NK-92 (cell line): ENCODE results near the gene CCDC83.
"Not testable (repeated sequence)": the region's sequence is repeated elsewhere in the genome, so short reads cannot be mapped to it uniquely, and the experiment has no call there.

Source experiments
- DNase-seq: peaks from one replicate; lab custom pipeline; 2025; ENCODE audit not compliant: unreplicated experiment; lab: John Stamatoyannopoulos, UW

The CCDC83 gene

DNA sequence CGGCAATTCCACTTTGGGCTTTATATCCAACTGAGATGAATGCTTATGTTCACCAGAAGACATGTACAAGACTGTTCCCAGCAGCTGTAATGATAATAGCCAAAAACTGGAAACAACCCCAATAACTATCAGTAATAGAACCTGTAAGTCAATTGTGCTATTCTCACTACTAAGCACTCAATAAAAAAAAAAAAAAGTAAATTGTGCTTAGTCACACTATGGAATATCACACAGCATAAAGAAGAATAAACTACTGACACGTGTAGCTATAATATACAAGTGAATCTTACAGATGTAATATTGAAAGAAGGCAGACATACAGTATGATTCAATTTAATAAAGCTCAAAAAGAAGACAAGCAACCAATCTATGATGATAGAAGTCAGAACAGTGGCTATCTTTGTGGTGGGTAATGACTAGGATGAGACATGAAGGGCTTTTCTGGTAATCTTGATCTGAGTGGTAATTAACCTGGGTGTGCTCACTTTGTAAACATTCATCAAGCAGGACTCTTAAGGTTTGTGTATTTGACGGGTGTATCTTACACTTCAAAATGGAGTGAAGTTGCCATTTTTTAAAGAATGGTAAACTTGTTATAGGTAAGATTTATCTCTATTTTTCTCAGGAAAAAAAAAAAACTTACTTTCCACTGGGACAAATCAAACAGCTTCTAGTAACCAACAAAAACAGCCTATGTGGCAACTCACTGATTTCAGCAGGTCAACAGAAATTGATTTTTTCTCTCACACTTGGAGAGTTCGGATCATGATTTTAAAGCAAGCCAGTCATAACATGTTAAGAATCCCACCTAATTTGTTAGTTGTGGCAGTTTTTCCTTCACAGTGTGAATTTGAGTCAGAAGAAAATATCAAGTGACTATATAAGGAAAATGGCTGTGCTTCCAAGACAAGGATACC, 84.2 kb downstream of the CCDC83 start:
- DNase-seq: no peak

DNA sequence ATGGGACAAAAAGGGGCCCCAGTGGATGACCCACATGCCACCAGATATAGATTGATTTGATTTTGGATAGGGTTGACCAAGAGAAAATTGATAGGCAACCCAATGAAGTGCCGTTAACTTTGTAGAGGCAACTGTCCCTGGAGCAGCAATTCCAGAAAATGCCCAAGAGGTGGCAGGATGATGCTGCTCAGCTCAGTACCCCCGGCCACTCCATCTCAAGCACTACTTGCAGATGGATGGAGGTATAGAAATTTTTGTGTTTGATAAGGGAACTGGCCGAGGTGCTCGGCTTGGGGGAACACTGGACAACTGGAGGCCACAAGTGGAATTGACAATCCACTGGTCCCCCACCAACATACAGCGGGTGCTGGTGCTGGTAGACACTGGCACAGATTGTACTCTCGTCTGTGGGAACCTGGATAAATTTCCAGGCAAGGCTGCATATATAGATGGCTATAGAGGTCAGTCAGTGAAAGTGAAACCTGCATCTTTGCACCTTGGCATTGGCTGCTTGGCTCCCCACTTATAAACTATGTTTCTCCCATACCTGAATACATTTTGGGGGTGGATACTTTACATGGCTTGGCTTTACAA, 86.3 kb downstream of the CCDC83 start:
- no peak for DNase-seq

DNA sequence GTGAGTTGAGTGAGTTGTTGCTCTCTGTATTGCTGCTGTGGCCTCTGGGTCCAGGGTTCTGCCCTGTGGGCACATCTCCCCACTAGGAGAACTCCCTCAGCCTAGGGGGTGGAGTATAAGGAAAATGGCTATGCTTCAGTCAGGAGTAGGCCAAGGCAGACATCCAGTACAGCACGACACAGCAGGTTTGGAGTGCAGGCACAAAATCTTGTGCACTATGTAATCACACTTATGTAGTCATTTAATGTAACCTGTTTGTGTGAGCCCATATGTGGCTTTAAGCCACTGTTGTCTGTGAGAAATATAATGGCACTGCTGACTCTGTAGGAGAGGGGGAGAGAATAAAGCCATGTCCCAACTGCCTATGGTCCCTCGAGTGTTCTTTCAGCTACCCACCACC, 90.1 kb downstream of the CCDC83 start:
- DNase-seq: no peak

DNA sequence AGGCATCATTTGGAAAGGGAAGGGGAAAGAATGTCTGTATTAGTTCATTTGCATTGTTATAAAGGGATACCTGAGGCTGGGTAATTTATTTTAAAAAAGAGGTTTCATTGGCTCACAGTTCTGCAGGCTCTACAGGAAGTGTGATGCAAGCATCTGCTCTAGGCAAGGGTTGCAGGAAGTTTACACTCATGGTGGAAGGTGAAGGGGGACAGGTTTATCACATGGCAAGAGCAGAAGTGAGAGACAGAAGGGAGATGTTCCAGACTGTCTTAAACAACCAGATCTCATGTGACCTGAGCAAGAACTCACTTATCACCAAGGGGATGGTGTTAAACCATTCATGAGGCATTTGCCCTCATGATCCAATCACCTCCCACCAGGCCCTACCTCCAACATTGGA, 90.6 kb downstream of the CCDC83 start:
- DNase-seq: no peak

DNA sequence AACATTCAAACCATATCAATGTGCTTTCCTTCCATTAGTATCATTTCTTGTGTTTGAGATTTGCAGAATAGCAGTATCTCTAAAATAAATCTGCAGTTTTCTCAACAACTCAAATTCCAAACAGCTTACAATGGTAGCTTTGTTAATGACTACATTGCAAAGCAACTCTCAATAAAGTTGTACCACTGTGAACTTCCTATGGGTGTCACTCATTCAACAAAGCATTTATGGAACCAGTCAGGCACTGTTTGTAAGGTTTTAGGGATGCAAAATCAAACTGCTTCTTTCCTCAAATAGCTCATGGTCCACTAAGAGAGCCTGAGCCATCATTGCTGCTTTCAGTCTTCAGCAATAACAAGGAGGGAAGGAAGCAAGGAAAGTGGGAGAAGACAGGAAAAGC, 91.0 kb downstream of the CCDC83 start:
- no peak for DNase-seq

DNA sequence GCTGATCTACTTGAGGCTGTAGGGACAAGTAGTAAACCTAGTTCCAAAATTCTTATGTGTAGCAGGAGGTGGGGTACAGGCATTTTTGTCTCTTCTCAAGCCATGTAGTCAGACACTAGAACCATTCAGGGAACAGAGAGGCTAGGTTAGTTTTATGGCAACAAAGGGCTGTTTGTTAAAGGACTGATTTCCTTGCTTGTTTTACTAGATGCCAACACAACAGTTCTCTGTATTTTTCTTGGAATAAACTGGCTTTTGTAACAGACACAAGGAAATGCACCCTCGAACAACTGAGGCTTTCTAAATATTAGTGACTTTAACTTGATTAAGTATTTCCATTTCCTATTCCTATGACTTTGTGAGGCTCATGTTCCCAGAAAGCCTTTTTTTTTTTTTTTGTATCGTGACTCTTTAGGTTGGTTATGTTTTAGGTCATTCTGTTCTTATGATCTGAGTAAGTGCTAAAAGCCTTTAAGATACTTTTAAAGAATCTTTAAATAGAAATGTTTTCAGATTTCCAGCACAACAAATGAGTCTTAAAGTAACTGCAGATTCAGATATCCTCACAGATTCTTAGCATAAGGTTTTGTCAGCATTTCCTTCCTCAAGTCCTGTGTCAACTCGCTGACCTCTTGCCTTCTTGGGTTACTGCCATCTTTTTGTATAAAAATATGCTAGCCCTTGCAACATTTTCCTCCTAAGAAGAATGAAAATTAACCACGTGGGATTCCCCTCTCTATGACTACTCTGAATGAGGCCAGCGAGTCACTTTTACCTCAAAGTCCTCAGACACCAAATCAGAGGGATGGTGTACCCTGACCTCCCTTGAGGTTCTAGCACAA, 92.5 kb downstream of the CCDC83 start:
- no peak for DNase-seq

DNA sequence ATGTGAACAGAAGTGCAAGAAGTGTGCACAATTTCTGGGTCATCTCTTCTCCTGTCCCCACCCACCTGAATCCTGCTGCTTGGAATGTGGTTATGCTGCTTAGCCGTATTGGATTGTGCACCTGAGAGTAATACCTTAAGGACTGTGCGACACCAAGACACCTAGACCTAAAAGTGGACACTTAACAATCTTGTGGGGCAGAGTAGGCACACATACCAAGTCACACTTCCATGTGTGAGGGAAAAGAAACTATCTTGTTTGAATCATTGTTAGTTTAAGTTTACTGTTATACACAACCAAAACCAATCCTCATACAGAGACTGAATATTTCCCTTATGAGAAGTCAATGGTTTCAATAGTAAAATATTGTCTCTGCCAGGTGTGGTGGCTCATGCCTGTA, 93.7 kb downstream of the CCDC83 start:
- DNase-seq: no peak

DNA sequence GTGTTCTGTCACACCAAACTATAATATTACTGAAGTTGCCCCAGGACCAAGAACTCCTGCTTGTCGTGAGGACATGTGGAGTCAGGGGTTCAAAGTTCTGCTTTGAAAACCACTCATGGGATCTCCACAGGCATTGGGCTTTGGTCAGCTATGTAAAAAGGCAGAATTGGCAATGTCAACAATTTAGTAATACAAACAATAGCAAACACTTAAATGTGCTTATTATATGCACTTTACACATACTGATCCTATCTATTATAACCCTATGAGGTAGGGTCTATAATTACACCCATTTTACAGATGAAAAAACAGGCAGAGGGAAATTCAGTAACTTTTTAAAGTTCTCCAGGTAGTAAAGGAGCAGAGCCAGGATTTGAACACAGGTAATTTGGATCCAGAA, 94.6 kb downstream of the CCDC83 start:
- no peak for DNase-seq

DNA sequence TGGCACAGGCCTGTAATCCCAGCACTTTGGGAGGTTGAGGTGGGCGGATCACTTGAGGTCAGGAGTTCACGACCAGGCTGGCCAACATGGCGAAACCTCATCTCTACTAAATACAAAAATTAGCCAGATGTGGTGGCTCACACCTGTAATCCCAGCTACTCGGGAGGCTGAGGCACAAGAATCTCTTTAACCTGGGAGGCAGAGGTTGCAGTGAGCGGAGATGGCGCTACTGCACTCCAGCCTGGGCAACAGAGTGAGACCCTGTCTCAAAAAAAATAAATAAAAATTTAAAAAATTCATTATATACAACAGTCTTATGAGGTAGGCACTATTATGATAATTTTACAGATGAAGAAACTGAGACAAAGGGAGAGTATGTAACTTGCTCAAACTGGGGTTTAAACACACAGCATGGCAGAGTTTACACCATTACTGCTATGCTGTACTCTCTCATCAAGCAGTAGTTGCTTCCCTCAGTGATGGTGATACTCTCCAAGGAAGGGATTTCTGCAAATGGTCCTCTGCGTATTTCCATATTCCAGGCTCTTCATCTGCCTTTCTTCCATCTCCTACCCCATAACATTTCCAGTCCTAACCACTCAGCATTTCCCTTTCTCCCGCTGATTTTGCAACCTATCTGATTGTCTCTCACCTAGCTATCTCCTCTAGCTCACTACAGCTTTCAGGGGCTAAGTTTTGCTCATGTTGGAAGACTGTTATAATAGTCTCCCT, 95.3 kb downstream of the CCDC83 start:
- no peak for DNase-seq

DNA sequence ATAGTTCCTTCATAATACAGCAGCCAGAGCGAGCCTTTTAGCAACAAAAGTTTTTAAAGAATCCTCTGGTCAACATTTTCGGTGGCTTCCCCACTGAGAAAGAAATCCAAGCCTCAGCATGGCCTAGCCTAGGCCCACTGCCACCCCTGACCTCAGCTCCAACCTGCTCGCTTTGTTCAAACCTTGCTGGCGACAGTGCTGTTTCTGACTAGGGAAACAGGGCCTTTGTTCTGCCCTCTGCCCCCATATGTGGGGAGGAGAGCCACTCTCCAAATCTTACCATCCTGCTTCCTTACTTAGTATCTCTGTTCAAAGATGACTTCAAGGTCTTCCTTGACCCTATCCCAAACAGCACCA, 95.8 kb downstream of the CCDC83 start:
- DNase-seq: no peak

DNA sequence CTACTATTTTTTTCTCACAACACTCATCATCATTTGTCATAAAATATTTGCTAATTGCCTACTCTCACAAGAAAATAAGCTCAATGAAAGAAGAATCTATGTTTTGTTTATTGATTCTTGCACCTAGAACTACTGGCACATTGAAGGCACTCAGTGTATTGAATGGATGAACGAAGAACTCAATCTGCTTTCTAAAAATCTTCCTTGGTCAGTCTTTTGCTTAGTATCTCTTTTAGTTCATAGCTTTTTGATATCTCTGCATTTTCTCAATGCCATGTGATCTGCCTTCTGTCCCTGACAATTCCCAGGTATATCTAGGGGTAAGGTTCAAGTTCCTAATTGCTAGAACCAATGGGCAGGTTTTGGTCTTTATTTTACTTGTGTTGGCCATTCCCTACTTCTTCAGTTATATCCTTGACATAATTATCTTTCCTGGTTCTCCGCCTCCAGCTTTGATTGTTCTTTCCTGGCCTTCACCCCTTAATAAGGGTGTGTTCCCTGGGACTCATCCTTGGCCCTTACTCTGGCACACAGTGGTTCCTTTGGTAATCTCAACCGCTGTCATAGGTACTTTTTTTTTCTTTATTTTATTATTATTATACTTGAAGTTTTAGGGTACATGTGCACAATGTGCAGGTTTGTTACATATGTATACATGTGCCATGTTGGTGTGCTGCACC, 96.4 kb downstream of the CCDC83 start:
- no peak for DNase-seq

DNA sequence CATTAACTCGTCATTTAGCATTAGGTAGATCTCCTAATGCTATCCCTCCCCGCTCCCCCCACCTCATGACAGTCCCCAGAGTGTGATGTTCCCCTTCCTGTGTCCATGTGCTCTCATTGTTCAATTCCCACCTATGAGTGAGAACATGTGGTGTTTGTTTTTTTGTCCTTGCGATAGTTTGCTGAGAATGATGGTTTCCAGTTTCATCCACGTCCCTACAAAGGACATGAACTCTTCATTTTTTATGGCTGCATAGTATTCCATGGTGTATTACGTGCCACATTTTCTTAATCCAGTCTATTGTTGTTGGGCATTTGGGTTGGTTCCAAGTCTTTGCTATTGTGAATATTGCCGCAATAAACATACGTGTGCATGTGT, 96.9 kb downstream of the CCDC83 start:
- DNase-seq: not testable (repeated sequence)

DNA sequence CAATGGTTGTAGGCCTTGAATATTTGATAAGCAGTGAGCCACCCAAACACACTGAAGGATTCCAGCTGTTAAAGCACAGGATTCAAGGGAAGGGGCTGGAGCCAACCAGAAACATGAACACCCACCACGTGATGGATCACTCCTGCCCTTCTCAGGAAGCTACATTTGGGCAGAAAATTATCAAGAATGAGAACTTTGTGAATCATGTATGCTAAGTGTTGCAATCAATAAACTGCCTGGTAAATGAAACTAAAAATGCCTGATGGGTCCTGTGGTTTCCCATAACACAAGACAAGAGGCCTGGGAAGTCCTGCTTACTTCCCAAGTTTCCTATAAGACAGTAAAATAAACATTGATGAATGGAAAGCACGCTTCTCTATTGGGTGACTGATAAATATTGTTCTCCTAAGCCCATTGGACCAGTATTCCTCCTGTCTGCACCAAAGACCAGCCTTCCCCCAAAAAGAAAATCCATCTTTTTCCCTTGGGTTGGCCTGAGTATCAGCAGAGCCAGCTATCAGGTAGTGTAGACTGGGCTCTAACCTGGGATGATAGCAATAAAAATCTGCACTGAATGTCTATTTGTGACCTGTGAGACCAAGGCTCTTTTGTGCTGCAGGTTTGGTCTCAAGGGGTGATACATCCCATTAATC, 98.4 kb downstream of the CCDC83 start:
- no peak for DNase-seq

DNA sequence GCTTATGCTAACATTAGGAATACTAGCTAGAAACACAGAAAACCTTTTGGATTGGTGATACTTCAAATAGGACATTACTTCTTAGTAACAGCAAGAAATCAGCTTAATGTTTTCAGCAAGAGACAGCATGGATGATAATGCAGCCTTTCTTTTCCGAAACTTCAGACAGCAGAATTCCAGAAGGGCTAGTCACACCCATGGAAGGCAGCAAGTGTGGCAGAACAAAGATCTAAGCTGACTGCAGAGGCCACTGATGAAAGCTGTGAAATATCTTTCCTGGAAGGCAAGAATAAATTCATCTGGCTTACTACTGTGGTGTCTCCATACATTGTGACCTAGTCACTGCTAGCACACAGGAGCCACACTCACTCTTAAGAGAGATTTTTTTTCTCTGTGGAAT, 100.3 kb downstream of the CCDC83 start:
- DNase-seq: no peak

DNA sequence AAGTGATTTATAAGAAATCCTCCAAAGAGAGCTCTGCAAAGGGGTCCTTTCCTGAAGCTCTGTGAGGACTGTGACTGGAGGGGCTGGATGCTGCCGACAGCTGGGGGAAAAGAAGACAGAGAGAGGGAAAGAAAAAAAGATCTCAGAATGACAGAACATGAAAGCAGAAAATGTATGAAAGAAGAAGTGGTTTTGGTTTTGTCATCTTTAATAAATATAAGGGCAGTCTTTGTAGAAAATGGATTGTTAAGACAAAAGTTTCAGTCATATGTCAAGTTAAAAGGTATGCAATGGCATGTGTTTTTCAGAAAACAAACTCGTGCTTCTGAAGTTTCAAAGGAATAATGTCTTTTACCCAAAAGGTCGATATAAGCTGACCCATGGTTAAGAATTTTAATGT, 105.5 kb downstream of the CCDC83 start:
- no peak for DNase-seq

DNA sequence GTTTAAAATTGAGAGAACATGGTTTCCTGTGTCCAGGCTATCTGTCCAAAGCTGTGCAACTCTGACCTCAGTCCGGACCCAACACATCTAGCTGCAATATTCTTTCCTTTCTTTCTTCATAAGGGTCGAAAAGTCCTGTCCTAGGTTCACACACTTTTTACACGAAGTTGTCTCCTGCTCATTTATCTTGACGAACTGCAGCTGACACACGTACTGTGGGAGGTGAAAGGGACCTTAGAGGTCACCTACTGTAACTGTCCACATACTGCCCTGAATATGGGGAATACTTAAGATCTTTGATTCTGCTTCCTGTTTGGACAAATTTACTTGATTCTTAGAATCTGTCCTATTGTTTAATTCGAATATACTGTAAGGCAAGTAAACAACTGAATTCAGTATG, 105.9 kb downstream of the CCDC83 start:
- DNase-seq: no peak

DNA sequence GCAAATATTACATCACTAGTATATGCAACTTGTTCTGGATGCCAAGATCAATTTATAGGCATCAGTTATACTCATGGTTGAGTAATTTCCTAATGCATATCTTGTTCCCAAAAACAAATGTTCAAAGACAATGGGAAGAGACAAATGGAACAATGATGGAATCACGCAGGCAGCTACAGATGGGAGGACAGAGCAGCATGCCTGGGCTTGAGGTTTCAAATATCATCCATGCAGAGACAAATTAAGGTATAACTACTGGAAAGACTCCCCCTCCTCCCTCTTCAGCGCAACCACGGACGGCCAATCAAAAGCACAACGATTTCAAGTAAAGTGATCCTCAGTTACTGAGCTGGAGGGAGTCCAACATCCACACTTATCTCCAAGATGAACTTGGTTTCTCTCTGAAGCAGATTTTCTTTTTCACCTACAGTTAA, 106.8 kb downstream of the CCDC83 start:
- no peak for DNase-seq

DNA sequence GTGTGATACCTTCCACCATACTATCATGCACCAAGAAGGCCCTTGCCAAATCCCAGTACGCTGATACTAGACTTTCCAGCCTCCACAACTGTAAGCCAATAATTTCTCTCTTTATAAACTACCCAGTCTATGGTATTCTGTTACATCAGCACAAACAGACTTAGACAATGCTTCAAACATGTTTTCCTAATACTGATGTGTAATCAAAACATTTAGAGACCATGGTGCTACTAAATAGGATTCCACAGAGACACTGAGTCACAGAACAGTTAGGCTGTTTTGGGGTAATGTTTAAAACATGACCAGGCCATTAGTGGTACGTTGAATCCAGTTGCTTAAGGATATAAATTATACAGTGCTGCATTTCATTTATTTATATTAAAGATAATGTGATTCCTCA, 110.0 kb downstream of the CCDC83 start:
- no peak for DNase-seq

DNA sequence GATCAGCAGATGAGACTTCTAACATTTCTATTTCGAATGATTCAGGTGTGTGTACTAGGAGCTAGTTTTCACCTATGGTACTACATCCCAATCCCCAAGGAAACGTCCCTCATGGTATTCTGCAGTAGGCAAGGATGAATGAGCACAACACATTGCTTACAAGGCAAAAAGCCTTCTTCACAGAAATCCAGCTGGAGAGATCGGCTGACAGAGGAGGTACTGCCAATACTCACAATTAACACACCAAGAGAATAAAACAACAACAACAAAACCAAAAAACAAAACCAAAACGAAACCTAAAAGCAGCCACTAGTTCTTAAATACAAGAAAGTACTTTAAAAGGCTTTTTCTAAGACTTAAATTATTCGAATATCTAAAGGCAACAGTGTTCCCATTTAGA, 112.3 kb downstream of the CCDC83 start:
- DNase-seq: no peak
